OCI-LY7 (cell line): ENCODE measurements around the gene RBM42. TPM values are rescaled to one million over a fixed set of nuclear protein-coding genes. Genes with fewer than 3 reads are reported as not detected.
A peak's percentile ranks its signal among the peaks of the same experiment; 100 is the strongest.

Source experiments
- BruUV-seq: library from RNA; stranded (reverse); fragments of 400-500 nt; replicated peaks from 2 replicates; lab custom pipeline; 2021; lab: Mats Ljungman, UMichigan
- CTCF ChIA-PET: fragments of 300-600 bp; sonication (Branson Sonifier 250); formaldehyde crosslinking; loops from one replicate; lab custom pipeline; 2022; ENCODE audit warnings: antibody characterized with exemption; ENCODE audit not compliant: unreplicated experiment; lab: Charles Lee
- POLR2A ChIA-PET: fragments of 300-600 bp; sonication (Branson Sonifier 250); formaldehyde crosslinking; loops from one replicate; lab custom pipeline; 2022; ENCODE audit warnings: antibody characterized with exemption; lab: Charles Lee
- DNase-seq: peaks from one replicate; pipeline ENCODE4 v3.0.0-alpha.2; 2015; ENCODE audit warnings: low spot score
- H2AFZ ChIP-seq: fragments of 200-600 bp; sonication (generic), shearing (Covaris generic); 2 replicates; pipeline ENCODE4 v1.6.1; 2014; ENCODE audit warnings: mild to moderate bottlenecking, antibody characterized with exemption, low read length, moderate library complexity
- H3K27ac ChIP-seq: fragments of 200-600 bp; sonication (generic); 2 replicates; pipeline ENCODE4 v1.5.1; 2014; ENCODE audit warnings: mixed run types, low read depth, mild to moderate bottlenecking, moderate library complexity, low read length, inconsistent platforms; ENCODE audit not compliant: poor library complexity, severe bottlenecking
- H3K36me3 ChIP-seq: fragments of 200-600 bp; sonication (generic); 2 replicates; pipeline ENCODE4 v1.6.1; 2014; ENCODE audit warnings: mild to moderate bottlenecking, antibody characterized with exemption, low read length, moderate library complexity, mixed read lengths; ENCODE audit not compliant: insufficient read depth
- H3K4me1 ChIP-seq: fragments of 200-600 bp; sonication (generic); 2 replicates; pipeline ENCODE4 v1.5.1; 2014; ENCODE audit warnings: mild to moderate bottlenecking, low read length; ENCODE audit not compliant: insufficient read depth, poor library complexity, severe bottlenecking
- H3K4me2 ChIP-seq: fragments of 200-600 bp; sonication (generic); 2 replicates; pipeline ENCODE4 v1.6.1; 2014; ENCODE audit warnings: mild to moderate bottlenecking, low read length
- H3K4me3 ChIP-seq: fragments of 200-600 bp; sonication (generic); 2 replicates; pipeline ENCODE4 v1.5.1; 2014; ENCODE audit warnings: mild to moderate bottlenecking, low read depth, low read length; ENCODE audit not compliant: poor library complexity, severe bottlenecking
- H3K79me2 ChIP-seq: fragments of 200-600 bp; sonication (generic); 2 replicates; pipeline ENCODE4 v1.6.1; 2016; ENCODE audit warnings: low read depth, mild to moderate bottlenecking, low read length, moderate library complexity, mixed read lengths; ENCODE audit not compliant: insufficient read depth
- H3K9me2 ChIP-seq: fragments of 200-600 bp; sonication (generic); 2 replicates; pipeline ENCODE4 v1.6.1; 2016; ENCODE audit warnings: mild to moderate bottlenecking, low read length, mixed read lengths; ENCODE audit not compliant: insufficient read depth
- H3K9me3 ChIP-seq: fragments of 200-600 bp; sonication (generic); 2 replicates; pipeline ENCODE4 v1.6.1; 2014; ENCODE audit warnings: mild to moderate bottlenecking, mixed run types, low read length, mixed read lengths
- H4K20me1 ChIP-seq: fragments of 200-600 bp; sonication (generic); 2 replicates; pipeline ENCODE4 v1.6.1; 2014; ENCODE audit warnings: mild to moderate bottlenecking, antibody characterized with exemption, low read length, moderate library complexity, mixed read lengths; ENCODE audit not compliant: insufficient read depth
- EZH2phosphoT487 ChIP-seq: fragments of 200-600 bp; sonication (generic); IDR thresholded peaks from 2 replicates; pipeline ENCODE4 v1.6.1; 2018; ENCODE audit warnings: low read depth, borderline replicate concordance, mild to moderate bottlenecking, mixed run types, antibody characterized with exemption, low read length, moderate library complexity, mixed read lengths
- intact Hi-C: fragments of 100-400 bp; cut with micrococcal nuclease; formaldehyde crosslinking; loops from one replicate; pipeline ENCODE4 v1.10.0; 2022; ENCODE audit not compliant: unreplicated experiment
- total RNA-seq, 2 experiments: library from RNA; depleted of rRNA in 1 of 2; stranded (reverse); fragments of >200 nt in 1 of 2; shearing (Covaris generic) in 1 of 2; gene quantifications; 2 replicates each; pipeline ENCODE4 v1.2.3, GENCODE V29; 2014 to 2022
- TF ChIP-seq, protein P1 (sequence below): fragments of 200-600 bp; sonication (generic); conservative IDR thresholded peaks from 2 replicates; pipeline ENCODE4 v1.5.1; 2014; ENCODE audit warnings: mild to moderate bottlenecking, antibody characterized with exemption, low read length, moderate library complexity, mixed read lengths

The RBM42 gene
- total RNA-seq, 2 experiments from 2014 or later: 62.0 to 115 TPM

DNA sequence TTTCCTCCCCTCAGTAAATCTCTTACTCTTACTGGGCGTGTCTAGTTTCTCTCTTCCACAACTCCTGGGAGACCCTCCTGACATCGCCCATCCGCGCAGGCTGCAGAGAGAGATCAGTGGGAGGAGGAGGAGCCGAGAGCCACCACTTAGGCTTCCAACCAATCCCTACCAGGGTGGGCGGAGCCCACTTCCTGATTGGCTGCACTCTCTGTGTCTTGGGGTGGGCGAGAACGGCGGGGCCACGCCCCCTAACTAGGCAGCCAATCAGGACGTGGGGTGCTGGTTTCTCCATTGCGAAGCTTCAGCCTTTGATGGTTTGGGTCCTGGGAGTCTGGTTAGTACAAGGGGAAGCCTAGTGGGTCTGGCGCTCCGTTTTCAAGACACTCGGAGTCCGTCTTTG, 43.0 kb upstream of the RBM42 start, which contains the start of gene PMIS2:
TSS of gene PMIS2 (plus strand) at position 326 of the 400 bp plus-strand sequence. CDS start 87 bp downstream, outside the sequence.
- Histone ChIP-seq H3K36me3 (no peaks in the 10 kb centered on the region), H4K20me1 (no peaks in the 10 kb centered on the region), H3K9me2 (no peaks in the 10 kb centered on the region), H2AFZ (no peak within 1 kb of the TSS), H3K9me3 (no peaks in the 10 kb centered on the region), H3K4me2 (no peak within 1 kb of the TSS), H3K4me1 (no peaks in the 10 kb centered on the region), H3K4me3 (no peak within 1 kb of the TSS), H3K27ac (no peak within 1 kb of the TSS), H3K79me2 (no peaks in the 10 kb centered on the region)
- POLR2A ChIA-PET: no interaction called here
- intact Hi-C loops: no loop called here
- DNase-seq: peak; percentile 37
- no TSS peak for BruUV-seq
- CTCF ChIA-PET: no interaction called here
- TF ChIP-seq, protein P1, sequence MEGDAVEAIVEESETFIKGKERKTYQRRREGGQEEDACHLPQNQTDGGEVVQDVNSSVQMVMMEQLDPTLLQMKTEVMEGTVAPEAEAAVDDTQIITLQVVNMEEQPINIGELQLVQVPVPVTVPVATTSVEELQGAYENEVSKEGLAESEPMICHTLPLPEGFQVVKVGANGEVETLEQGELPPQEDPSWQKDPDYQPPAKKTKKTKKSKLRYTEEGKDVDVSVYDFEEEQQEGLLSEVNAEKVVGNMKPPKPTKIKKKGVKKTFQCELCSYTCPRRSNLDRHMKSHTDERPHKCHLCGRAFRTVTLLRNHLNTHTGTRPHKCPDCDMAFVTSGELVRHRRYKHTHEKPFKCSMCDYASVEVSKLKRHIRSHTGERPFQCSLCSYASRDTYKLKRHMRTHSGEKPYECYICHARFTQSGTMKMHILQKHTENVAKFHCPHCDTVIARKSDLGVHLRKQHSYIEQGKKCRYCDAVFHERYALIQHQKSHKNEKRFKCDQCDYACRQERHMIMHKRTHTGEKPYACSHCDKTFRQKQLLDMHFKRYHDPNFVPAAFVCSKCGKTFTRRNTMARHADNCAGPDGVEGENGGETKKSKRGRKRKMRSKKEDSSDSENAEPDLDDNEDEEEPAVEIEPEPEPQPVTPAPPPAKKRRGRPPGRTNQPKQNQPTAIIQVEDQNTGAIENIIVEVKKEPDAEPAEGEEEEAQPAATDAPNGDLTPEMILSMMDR: no peak
- TF ChIP-seq EZH2phosphoT487: no peak

- TF ChIP-seq, protein P1: no peak
- TF ChIP-seq EZH2phosphoT487: no peak
- no peak for DNase-seq
- BruUV-seq: no TSS peak
- H4K20me1 ChIP-seq: no peaks in the 10 kb centered on the region
- no peaks in the 10 kb centered on the region for H3K36me3 ChIP-seq
- no peaks in the 10 kb centered on the region for H3K9me3 ChIP-seq
- no peaks in the 10 kb centered on the region for H3K79me2 ChIP-seq
- intact Hi-C loops: no loop called here
- no peak overlapping the region for H3K4me3 ChIP-seq
- no peaks in the 10 kb centered on the region for H3K4me1 ChIP-seq
- ChIA-PET CTCF (no interaction called here), POLR2A (no interaction called here)
- H2AFZ ChIP-seq: no peak overlapping the region
- no peak overlapping the region for H3K4me2 ChIP-seq
- H3K27ac ChIP-seq: no peak overlapping the region
- H3K9me2 ChIP-seq: no peaks in the 10 kb centered on the region
These were observed 41.5 kb upstream of the RBM42 start for GRCh38 chr19:35587321-35587720.

DNA sequence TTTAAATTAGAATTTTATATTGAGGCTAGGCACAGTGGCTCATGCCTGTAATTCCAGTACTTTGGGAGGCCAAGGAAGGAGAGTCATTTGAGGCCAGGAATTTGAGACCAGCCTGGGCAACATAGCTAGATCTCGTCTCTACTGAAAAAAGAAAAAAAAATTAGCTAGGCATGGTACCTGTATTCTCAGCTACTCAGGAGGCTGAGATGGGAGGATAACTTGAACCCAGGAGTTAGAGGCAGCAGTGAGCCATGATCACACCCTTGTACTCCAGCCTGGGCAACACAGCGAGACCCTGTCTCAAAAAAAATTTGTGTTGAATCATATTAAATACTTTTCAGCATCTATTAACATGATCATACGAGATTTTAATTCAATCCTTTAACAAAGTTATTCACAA, 38.0 kb upstream of the RBM42 start:
- no peaks in the 10 kb centered on the region for H3K4me1 ChIP-seq
- intact Hi-C loops: no loop called here
- H3K9me2 ChIP-seq: no peaks in the 10 kb centered on the region
- no peaks in the 10 kb centered on the region for H3K36me3 ChIP-seq
- H2AFZ ChIP-seq: no peak overlapping the region
- no peaks in the 10 kb centered on the region for H3K79me2 ChIP-seq
- no TSS peak for BruUV-seq
- no peak overlapping the region for H3K27ac ChIP-seq
- ChIA-PET POLR2A (no interaction called here), CTCF (interaction anchor here (0.9 kb wide), 1 partner anchor 18 kb away, joined by 3 read pairs; no protein-coding TSS in a partner anchor)
- H4K20me1 ChIP-seq: no peaks in the 10 kb centered on the region
- no peak overlapping the region for H3K4me2 ChIP-seq
- H3K9me3 ChIP-seq: no peaks in the 10 kb centered on the region
- no peak for DNase-seq
- TF ChIP-seq, protein P1: no peak
- TF ChIP-seq EZH2phosphoT487: no peak
- H3K4me3 ChIP-seq: no peak overlapping the region
